Lung (tissue), 12 donors: Measurements from ENCODE around the gene ARHGEF28. TPM values are rescaled to one million over a fixed set of nuclear protein-coding genes. Genes with fewer than 3 reads are reported as not detected.

Experiments
- ATAC-seq: fragments of 200-7000 bp; cut with Tn5 transposase; one replicate; pipeline ENCODE4 v1.9.1; 2020; ENCODE audit warnings: moderate number of reproducible peaks; ENCODE audit not compliant: insufficient read depth, low FRiP score
- DNase-seq, 3 donors: peaks; one replicate each; pipeline ENCODE4 v3.0.0-alpha.2; 2013 to 2017
- H3K27ac ChIP-seq, 2 donors: one replicate each; pipeline ENCODE4 v1.5.1; 2013; ENCODE audit warnings: mild to moderate bottlenecking in 2 of 2, moderate library complexity in 2 of 2, control low read depth in 1 of 2, inconsistent platforms in 1 of 2, low read depth in 1 of 2, low read length in 1 of 2
- H3K27me3 ChIP-seq, 3 donors: one replicate each; pipeline ENCODE4 v1.5.1; 2013; ENCODE audit warnings: low read length in 2 of 3; ENCODE audit not compliant: control insufficient read depth in 3 of 3, insufficient read depth in 3 of 3
- H3K36me3 ChIP-seq, 4 donors: one replicate each; pipeline ENCODE4 v1.5.1; 2013; ENCODE audit warnings: low read length in 4 of 4, mild to moderate bottlenecking in 1 of 4, moderate library complexity in 1 of 4; ENCODE audit not compliant: control insufficient read depth in 4 of 4, insufficient read depth in 4 of 4
- H3K4me1 ChIP-seq, 5 donors: one replicate each; pipeline ENCODE4 v1.5.1; 2013; ENCODE audit warnings: low read length in 5 of 5, mild to moderate bottlenecking in 2 of 5, moderate library complexity in 1 of 5; ENCODE audit not compliant: control insufficient read depth in 5 of 5, insufficient read depth in 5 of 5
- H3K4me3 ChIP-seq: one replicate; pipeline ENCODE4 v1.5.1; 2013; ENCODE audit warnings: mild to moderate bottlenecking, control low read depth, moderate library complexity
- H3K9ac ChIP-seq, 2 donors: one replicate each; pipeline ENCODE4 v1.5.1; 2013; ENCODE audit warnings: low read length in 2 of 2, control low read depth in 1 of 2; ENCODE audit not compliant: insufficient read depth in 1 of 2
- H3K9me3 ChIP-seq, 4 donors: one replicate each; pipeline ENCODE4 v1.5.1; 2013; ENCODE audit warnings: low read length in 3 of 4, mild to moderate bottlenecking in 1 of 4, moderate library complexity in 1 of 4; ENCODE audit not compliant: control insufficient read depth in 4 of 4, insufficient read depth in 3 of 4
- CTCF ChIP-seq: IDR thresholded peaks from 2 replicates; pipeline ENCODE4 v1.5.1; 2012; ENCODE audit warnings: mild to moderate bottlenecking; ENCODE audit errors: control extremely low read depth, extremely low read depth
- WGBS, 2 donors: extraction: QIAGEN DNeasy Blood & Tissue Kit; methylation state at CpG; one replicate each; pipeline ENCODE4 v1.1.7; 2013; 5-methylcytosine and 5-hydroxymethylcytosine counted together
- polyA plus RNA-seq, 2 donors: library from polyadenylated mRNA; stranded (reverse); fragments of 200-250 nt; gene quantifications; one replicate each; pipeline ENCODE4 v1.2.1, GENCODE V29; 2013
- total RNA-seq, 2 donors: library from RNA; depleted of rRNA in 1 of 2; stranded (reverse); fragments of >200 nt in 1 of 2; gene quantifications; one replicate each; pipeline ENCODE4 v1.2.1, GENCODE V29; 2014 to 2021
- donor health status: control.
- donor health status: control.
- donor health status: Bipolar disorder and iron deficiency.
- donor health status: healthy.
- donor health status: DM: yes; HTN: yes; CAD: no.

Gene ARHGEF28
- total and polyA plus RNA-seq, 4 donors = 3.0 to 13.0 (median 10.0) TPM

DNA sequence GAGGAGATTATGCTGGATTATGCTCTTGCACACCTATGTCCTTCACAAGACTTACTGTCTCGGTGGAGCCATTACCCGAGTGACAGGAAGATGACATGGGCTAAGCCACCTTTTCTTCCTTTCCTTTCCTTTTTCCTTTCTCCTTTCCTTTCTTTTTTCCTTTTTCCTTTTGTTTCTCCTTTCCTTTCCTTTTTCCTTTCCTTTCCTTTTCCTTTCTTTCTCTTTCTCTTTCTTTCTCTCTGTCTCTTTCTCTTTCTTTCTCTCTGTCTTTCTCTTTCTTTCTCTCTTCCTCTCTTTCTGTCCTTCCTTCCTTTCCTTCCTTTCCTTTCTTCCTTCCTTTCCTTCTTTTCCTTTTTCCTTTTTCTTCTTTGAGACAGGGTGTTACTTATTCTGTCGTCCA is 202.5 kb downstream of the ARHGEF28 start:
- WGBS, 2 donors = 86 to 91% methylated on average over 3 of the region's 3 CpGs
- TF ChIP-seq CTCF = no peak
- no peaks in the 10 kb centered on the region for H3K9me3 ChIP-seq

DNA sequence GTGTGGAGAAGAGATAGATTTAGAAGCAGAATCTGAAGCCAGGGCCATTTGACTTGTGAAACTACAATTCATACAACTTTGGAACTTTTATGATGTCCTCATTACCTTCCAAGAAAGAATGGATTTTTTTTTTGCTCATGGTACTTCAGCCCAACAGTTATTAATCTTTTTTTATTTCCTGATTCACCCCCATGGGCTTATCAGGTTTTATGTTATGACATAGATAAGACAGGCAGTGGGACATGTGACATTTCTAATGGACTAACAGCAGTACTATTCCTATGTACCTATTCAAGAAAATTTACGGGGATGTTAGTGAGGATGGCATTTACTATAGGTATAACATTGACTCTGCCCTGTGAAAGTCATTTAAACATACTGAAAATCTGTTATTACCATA is 204.7 kb downstream of the ARHGEF28 start:
- ATAC-seq = no peak
- no peaks in the 10 kb centered on the region for H3K27me3 ChIP-seq
- WGBS, 2 donors = 92 to 98% methylated on average over 1 of the region's 1 CpG
- no peaks in the 10 kb centered on the region for H3K36me3 ChIP-seq
- no peak for TF ChIP-seq CTCF
- H3K9ac ChIP-seq = no peak overlapping the region
- no peaks in the 10 kb centered on the region for H3K9me3 ChIP-seq
- DNase-seq = no peak
- no peak overlapping the region for H3K27ac ChIP-seq
- H3K4me1 ChIP-seq = peaks cover 0 to 11% (median 0%) of the 10 kb centered on the region in 5 donors
- H3K4me3 ChIP-seq = no peak overlapping the region

More for the DNA sequence above, 202.5 kb downstream of the ARHGEF28 start:
- H3K36me3 ChIP-seq = no peaks in the 10 kb centered on the region
- H3K27me3 ChIP-seq = no peaks in the 10 kb centered on the region
- no peak overlapping the region for H3K9ac ChIP-seq
- H3K4me3 ChIP-seq = no peak overlapping the region
- peaks cover 0 to 11% (median 0%) of the 10 kb centered on the region in 5 donors for H3K4me1 ChIP-seq
- DNase-seq (no peak), ATAC-seq (no peak)
- H3K27ac ChIP-seq = no peak overlapping the region

- Histone ChIP-seq H3K4me3 (no peak overlapping the region), H3K9me3 (no peaks in the 10 kb centered on the region), H3K36me3 (no peaks in the 10 kb centered on the region), H3K27me3 (no peaks in the 10 kb centered on the region), H3K27ac (no peak overlapping the region), H3K4me1 (peaks cover 0 to 7% (median 0%) of the 10 kb centered on the region in 5 donors), H3K9ac (no peak overlapping the region)
- no peak for TF ChIP-seq CTCF
- no peak for DNase-seq
- no peak for ATAC-seq
- WGBS, 2 donors = 72 to 92% methylated on average over 3 of the region's 3 CpGs
These were observed 205.1 kb downstream of the ARHGEF28 start for GRCh38 chr5:73831066-73831465.

GRCh38 chr5:73834693-73835092 is 208.7 kb downstream of the ARHGEF28 start:
- Histone ChIP-seq H3K27me3 (no peaks in the 10 kb centered on the region), H3K4me1 (no peaks in the 10 kb centered on the region), H3K27ac (no peak overlapping the region), H3K4me3 (no peak overlapping the region), H3K36me3 (no peaks in the 10 kb centered on the region), H3K9ac (no peak overlapping the region), H3K9me3 (no peaks in the 10 kb centered on the region)
- ATAC-seq (no peak), DNase-seq (no peak)
- no peak for TF ChIP-seq CTCF
- 95% methylated on average over 2 of the region's 2 CpGs for WGBS, 2 donors
